Epidermal melanocyte (primary cell): ENCODE data around the gene GRB2.
"Not testable (repeated sequence)": the region's sequence is repeated elsewhere in the genome, so short reads cannot be mapped to it uniquely, and the experiment has no call there.

Experiments used
- DNase-seq: peaks from one replicate; pipeline ENCODE4 v3.0.0; 2011; ENCODE audit warnings: low spot score; ENCODE audit not compliant: insufficient read length

Gene GRB2

GRCh38 chr17:75352079-75352569 is 53.4 kb downstream of the GRB2 start:
- no peak for DNase-seq

DNA sequence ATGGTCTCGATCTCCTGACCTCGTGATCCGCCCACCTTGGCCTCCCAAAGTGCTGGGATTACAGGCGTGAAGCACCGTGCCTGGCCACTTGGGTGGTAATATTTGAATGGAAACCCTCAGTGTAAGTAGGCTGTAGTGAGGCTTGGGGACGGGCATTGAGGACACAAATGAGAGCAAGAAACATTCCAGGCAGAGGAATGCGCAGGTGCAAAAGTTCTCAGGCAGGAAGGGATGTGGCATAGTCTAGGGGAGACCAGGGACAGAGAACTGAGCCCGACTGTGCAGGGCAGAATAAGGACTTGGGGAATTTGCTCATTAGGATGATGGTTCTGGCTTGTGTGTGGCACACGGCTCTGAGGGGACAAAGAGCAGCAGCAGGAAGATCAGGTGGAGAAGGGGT is 54.8 kb downstream of the GRB2 start:
- no peak for DNase-seq

GRCh38 chr17:75350029-75350428 is 55.4 kb downstream of the GRB2 start:
- no peak for DNase-seq

DNA sequence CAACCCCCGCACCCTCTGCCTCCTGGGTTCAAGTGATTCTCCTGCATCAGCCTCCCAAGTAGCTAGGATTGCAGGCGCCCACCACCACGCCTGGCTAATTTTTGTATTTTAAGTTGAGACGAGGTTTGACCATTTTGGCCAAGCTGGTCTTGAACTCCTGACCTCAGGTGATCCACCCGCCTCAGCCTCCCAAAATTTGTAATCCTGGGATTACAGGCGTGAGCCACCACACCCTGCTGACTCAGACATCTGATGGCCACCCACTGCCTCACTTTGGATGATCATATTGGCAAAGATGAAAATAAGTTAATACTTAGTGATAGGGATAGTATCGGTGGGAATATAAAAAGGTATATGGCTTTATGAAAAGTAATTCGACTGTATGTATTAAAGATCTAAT is 55.9 kb downstream of the GRB2 start:
- no peak for DNase-seq

- DNase-seq = no peak
These were observed 57.0 kb downstream of the GRB2 start for GRCh38 chr17:75348386-75349012.

GRCh38 chr17:75346906-75347305 is 58.6 kb downstream of the GRB2 start:
- no peak for DNase-seq

DNA sequence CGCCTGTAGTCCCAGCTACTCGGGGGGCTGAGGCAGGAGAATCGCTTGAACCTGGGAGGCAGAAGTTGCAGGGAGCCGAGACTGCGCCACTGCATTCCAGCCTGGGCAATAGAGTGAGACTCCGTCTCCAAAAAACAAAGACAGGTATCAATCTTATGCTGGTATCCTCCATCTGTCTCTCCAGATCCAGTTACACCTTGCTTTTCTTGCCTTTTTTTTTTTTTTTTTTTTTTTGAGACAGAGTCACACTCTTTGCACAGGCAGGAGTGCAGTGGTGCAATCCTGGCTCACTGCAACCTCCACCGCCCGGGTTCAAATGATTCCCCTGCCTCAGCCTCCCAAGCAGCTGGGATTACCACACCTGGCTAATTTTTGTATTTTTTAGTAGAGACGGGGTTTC is 59.1 kb downstream of the GRB2 start:
- not testable (repeated sequence) for DNase-seq

- no peak for DNase-seq
These were observed 59.8 kb downstream of the GRB2 start for GRCh38 chr17:75345514-75346167.

DNA sequence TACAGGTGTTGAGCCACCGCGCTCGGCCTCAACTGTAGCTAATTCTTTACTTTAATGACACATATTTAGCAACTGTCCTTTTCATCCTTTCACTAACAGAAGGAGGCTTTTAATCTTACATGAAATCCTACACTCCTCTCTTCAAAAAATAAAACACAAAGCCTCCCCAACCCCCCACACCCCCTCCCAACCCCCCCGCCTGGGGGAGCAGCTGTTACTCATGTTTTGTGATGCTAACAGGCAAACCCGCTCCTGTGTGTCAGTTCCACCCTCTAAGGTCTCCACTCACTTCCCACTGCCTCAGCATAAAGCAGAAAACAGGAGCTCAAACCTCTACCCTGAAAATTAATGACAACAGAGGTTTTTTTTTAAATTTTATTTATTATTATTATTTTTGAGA is 60.8 kb downstream of the GRB2 start:
- DNase-seq = no peak

DNA sequence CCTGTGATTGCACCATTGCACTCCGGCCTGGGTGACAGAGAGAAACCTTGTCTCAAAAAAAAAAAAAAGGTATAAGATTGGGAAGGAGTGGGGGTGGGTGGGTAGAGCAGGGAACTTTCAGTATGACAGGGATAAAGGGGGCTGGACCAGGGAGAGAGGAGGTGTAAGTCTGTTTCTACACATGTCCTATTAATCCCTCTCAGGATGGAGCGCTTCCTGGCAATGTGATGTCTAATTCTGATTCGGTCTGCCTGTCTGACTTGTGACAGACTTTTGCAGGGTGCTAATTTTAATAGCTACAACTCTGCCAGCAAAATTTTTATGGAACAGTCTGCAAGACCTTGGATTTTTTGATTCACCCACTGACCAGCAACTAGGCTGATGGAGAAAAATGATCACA is 62.5 kb downstream of the GRB2 start:
- DNase-seq = no peak

- DNase-seq = no peak
These were observed 63.5 kb downstream of the GRB2 start for GRCh38 chr17:75341784-75342486.

- no peak for DNase-seq
These were observed 64.8 kb downstream of the GRB2 start for GRCh38 chr17:75340631-75341030.

DNA sequence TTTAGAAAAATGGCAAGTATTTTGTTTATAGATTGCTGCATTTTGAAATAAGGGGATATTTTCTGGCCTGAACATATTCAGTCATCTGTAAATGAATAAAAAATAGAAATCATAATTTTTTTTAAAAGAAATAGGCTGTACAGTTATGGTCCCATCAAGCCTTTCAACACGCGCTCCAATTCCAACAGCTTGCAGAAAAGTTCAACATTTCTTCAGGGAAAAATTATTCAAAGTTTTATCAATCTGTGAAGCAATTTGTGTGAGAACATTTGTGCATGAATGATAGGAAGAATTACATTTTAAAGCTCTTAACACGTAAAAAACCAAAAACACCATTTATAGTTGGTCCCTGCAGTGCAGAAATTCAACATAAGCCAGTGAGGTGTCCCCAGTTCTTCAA is 65.5 kb downstream of the GRB2 start:
- no peak for DNase-seq

- no peak for DNase-seq
These were observed 67.1 kb downstream of the GRB2 start for GRCh38 chr17:75338335-75338734.

DNA sequence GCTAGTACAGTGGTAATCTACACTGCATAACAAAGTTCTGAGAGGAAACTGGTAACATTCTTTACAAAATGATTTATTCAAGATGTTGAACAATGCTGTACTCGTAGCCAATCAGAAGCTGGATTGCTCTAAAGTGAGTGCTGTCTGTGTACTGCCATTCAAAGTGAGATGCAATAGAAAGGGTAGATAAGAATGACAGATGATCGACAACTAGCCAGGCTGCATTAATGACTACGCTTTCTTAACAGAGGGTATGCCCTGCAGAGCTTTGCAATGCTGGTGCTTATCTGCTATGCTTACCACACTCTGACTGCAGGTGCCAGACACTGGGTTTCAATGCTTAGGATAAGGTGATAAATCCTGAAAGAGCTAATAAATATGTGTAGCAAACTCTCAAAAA is 70.2 kb downstream of the GRB2 start:
- DNase-seq = no peak

DNA sequence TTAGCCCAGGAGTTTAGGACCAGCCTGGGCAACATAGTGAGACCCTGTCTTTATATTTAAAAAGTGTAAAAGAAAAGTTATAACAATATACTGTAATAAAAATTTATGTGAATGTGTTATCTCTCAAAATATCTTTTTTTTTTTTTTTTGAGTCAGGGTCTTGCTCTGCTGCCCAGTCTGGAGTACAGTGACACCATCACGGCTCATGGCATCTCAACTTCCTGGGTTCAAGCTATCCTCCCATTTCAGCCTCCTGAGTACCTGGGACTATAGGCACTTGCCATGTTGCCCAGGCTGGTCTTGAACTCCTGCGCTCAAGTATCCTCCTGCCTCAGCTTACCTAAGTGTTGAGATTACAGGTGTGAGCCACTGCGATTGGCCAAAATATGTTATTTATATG is 70.8 kb downstream of the GRB2 start:
- no peak for DNase-seq

- DNase-seq = no peak
These were observed 73.8 kb downstream of the GRB2 start for GRCh38 chr17:75331671-75332070.

DNA sequence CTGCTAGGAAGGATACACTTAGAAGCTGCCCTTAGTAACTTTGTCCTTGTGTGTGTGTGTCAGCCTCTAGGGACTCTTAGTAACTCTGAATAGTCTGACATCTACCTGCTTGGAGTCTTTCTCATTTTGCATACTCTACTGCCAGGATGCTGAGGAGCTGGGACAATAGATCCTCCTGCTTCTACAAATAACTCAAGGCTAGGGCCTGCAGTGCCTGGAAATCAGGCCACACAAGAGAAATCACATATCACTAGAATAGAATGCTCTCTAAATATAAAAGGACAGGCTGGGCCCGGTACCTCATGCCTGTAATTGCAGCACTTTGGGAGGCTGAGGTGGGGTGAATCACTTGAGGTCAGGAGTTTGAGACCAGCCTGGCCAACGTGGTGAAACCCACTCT is 77.7 kb downstream of the GRB2 start:
- DNase-seq = no peak

- DNase-seq = no peak
These were observed 79.1 kb downstream of the GRB2 start for GRCh38 chr17:75326226-75326848.

GRCh38 chr17:75325827-75326225 is 79.7 kb downstream of the GRB2 start:
- DNase-seq = no peak

GRCh38 chr17:75325348-75325747 is 80.1 kb downstream of the GRB2 start:
- no peak for DNase-seq

DNA sequence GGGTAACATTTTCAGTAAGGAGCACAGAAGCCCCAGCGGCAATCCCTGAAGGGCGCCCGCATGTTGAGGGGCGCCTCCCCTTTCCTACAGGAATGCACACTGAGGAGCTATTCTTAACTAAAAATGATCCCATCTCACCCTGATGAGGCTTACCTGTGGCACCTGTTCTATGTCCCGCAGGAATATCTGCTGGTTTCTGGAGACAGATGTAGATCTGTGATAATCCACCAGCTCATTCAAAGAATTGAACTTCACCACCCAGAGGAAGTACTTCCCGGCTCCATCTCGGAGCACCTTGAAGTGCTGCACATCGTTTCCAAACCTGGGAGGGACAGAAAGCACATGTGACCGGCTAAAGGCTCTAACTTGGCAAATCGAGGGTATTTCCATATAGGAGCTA is 84.0 kb downstream of the GRB2 start:
- no peak for DNase-seq
